ENCODE measurements around the gene TRIM63. TPM values are rescaled to one million over a fixed set of nuclear protein-coding genes. Genes with fewer than 3 reads are reported as not detected.

The TRIM63 gene
- total RNA-seq, 4 donors from 2014 or later = 0.32 to 1.8 TPM; not detected in 2

DNA sequence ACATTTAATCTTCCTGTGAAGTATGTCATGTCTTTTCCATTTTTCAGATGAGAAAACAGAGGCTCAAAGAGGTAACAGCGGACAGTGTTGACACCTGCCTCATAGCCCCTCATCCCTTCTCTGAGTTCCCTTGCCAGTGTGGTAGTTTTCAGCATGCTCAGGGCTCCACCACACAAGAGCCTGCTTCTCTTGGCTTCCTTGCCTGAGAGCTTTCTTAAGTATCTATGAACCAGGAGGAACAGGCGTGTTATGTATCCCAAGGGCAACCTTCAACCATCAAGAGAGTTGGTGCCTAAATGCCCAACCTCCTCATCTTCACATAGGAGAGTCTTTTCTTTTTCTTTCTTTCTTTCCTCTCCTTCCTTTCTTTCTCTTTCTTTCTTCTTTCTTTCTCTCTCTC lies 63.7 kb downstream of the TRIM63 start:
- Histone ChIP-seq H3K4me1 (peaks cover 0 to under 1% (median under 1%) of the 10 kb centered on the region in 4 donors), H3K4me3 (no peak overlapping the region), H3K36me3 (no peaks in the 10 kb centered on the region), H3K27me3 (no peaks in the 10 kb centered on the region), H3K27ac (no peak overlapping the region), H3K9me3 (no peaks in the 10 kb centered on the region)
- WGBS, 2 donors (ENCODE audit: low coverage in 1 of 2) = 73 to 79% methylated on average over 2 of the region's 2 CpGs
- intact Hi-C loops (cut with DNase I; ENCODE audit: low total_unique reads) (no loop called here), in situ Hi-C loops (cut with MboI; ENCODE audit: low pct_ligation_motif_present in 1 of 4, low pct_unique_long_range_greater_than_20kb in 1 of 4, low sequenced_read_pairs in 3 of 4) (loop anchor here in 3 of 4 donors (5.0 to 10.0 kb wide), 2 partner anchors 106 to 109 kb away; no protein-coding TSS in a partner anchor)
- no peak for DNase-seq
- no peak for TF ChIP-seq POLR2AphosphoS5 (IDR thresholded peaks at IDR 0.05)

DNA sequence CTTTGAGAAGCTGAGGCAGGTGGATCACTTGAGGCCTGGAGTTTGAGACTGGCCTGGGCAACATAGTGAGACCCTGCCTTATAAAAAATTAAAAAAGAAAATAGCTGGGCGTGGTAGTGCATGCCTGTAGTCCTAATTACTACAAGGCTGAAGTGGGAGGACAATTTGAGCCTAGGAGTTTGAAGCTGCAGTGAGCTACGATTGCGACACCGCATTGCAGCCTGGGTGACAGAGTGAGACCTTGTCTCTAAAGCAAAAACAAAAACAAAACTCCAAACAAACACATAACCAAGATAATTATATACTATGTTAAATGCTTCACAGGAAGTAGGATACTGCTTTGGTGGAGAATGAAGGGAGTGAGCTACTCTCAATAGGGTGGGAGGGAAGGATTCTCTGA lies 64.2 kb downstream of the TRIM63 start:
- peaks cover 0 to 5% (median 4%) of the 10 kb centered on the region in 4 donors for H3K4me1 ChIP-seq
- no peak for DNase-seq
- H3K9me3 ChIP-seq = no peaks in the 10 kb centered on the region
- no peaks in the 10 kb centered on the region for H3K36me3 ChIP-seq
- intact Hi-C loops (cut with DNase I; ENCODE audit: low total_unique reads) = no loop called here
- TF ChIP-seq, protein P1, sequence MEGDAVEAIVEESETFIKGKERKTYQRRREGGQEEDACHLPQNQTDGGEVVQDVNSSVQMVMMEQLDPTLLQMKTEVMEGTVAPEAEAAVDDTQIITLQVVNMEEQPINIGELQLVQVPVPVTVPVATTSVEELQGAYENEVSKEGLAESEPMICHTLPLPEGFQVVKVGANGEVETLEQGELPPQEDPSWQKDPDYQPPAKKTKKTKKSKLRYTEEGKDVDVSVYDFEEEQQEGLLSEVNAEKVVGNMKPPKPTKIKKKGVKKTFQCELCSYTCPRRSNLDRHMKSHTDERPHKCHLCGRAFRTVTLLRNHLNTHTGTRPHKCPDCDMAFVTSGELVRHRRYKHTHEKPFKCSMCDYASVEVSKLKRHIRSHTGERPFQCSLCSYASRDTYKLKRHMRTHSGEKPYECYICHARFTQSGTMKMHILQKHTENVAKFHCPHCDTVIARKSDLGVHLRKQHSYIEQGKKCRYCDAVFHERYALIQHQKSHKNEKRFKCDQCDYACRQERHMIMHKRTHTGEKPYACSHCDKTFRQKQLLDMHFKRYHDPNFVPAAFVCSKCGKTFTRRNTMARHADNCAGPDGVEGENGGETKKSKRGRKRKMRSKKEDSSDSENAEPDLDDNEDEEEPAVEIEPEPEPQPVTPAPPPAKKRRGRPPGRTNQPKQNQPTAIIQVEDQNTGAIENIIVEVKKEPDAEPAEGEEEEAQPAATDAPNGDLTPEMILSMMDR (IDR thresholded peaks at IDR 0.05) = no peak
- TF ChIP-seq EP300 (IDR thresholded peaks at IDR 0.05; ENCODE audit: low read depth) (no peak), POLR2AphosphoS5 (IDR thresholded peaks at IDR 0.05) (no peak), POLR2A (IDR thresholded peaks at IDR 0.05) (no peak)
- in situ Hi-C loops (cut with MboI; ENCODE audit: low pct_ligation_motif_present in 1 of 4, low pct_unique_long_range_greater_than_20kb in 1 of 4, low sequenced_read_pairs in 3 of 4) = loop anchor here in 3 of 4 donors (5.0 to 10.0 kb wide), 2 partner anchors 106 to 108 kb away; no protein-coding TSS in a partner anchor
- no peaks in the 10 kb centered on the region for H3K27me3 ChIP-seq
- H3K27ac ChIP-seq = no peak overlapping the region
- no peak overlapping the region for H3K4me3 ChIP-seq
- WGBS, 2 donors (ENCODE audit: low coverage in 1 of 2) = 74 to 76% methylated on average over 4 of the region's 4 CpGs

Small RNA genes lying within 50 kb of the gene (small RNA-seq; reads per million reads assigned to genes)
- gene RF00283 (0 reads per million in 4 donors), gene RF00492 (0 reads per million in 4 donors)

Other genes starting within 250 kb of the TRIM63 start
- 100 to 1,000 TPM in 1 of 4 donors, 10 to 100 TPM in 3; 73.2 to 125 (median 93.6) TPM for gene MTFR1L, start 247.7 kb downstream of the TRIM63 start, total RNA-seq
- under 1 TPM in 1 of 4 donors, not detected in 3; 0.41 TPM for gene AUNIP, start 208.2 kb downstream of the TRIM63 start, total RNA-seq
- 1 to 10 TPM in 3 of 4 donors, not detected in 1; 2.0 to 2.4 (median 2.4) TPM for gene PAQR7, start 191.9 kb downstream of the TRIM63 start, total RNA-seq
- gene STMN1, start 161.2 kb downstream of the TRIM63 start, total RNA-seq = 10 to 100 TPM in 3 of 4 donors, 1 to 10 TPM in 1; 6.4 to 24.3 (median 16.5) TPM
- gene PAFAH2, start 69.6 kb downstream of the TRIM63 start, total RNA-seq = 10 to 100 TPM; 23.1 to 60.1 (median 38.8) TPM
- gene EXTL1, start 45.9 kb downstream of the TRIM63 start, total RNA-seq = under 1 TPM in 2 of 4 donors, not detected in 2; 0.16 to 0.41 TPM
- gene SLC30A2, start 21.5 kb downstream of the TRIM63 start, total RNA-seq = under 1 TPM in 1 of 4 donors, not detected in 3; 0.14 TPM
- gene PDIK1L, start 44.2 kb upstream of the TRIM63 start, total RNA-seq = 10 to 100 TPM in 2 of 4 donors, 1 to 10 TPM in 2; 4.0 to 15.6 (median 9.8) TPM
- gene FAM110D, start 91.4 kb upstream of the TRIM63 start, total RNA-seq = 1 to 10 TPM in 3 of 4 donors, under 1 TPM in 1; 0.82 to 9.4 (median 2.9) TPM
- not detected for gene C1orf232, start 101.3 kb upstream of the TRIM63 start, total RNA-seq
- 10 to 100 TPM in 3 of 4 donors, not detected in 1; 18.7 to 27.2 (median 26.9) TPM for gene ZNF593, start 102.3 kb upstream of the TRIM63 start, total RNA-seq
- gene ZNF593OS, start 104.2 kb upstream of the TRIM63 start, total RNA-seq = not detected
- 100 to 1,000 TPM in 1 of 4 donors, 10 to 100 TPM in 3; 53.5 to 187 (median 74.4) TPM for gene CNKSR1, start 109.9 kb upstream of the TRIM63 start, total RNA-seq
- not detected for gene CATSPER4, start 123.0 kb upstream of the TRIM63 start, total RNA-seq
- 10 to 100 TPM in 3 of 4 donors, 1 to 10 TPM in 1; 8.6 to 73.8 (median 13.6) TPM for gene CEP85, start 166.6 kb upstream of the TRIM63 start, total RNA-seq
- 100 to 1,000 TPM; 134 to 314 (median 215) TPM for gene SH3BGRL3, start 212.5 kb upstream of the TRIM63 start, total RNA-seq
- gene UBXN11, start 239.0 kb upstream of the TRIM63 start, total RNA-seq = 10 to 100 TPM in 2 of 4 donors, 1 to 10 TPM in 2; 4.9 to 17.9 (median 12.0) TPM